HG03280 (cell line): Measurements from ENCODE around the gene HAGH.
"Not testable (repeated sequence)": the region's sequence is repeated elsewhere in the genome, so short reads cannot be mapped to it uniquely, and the experiment has no call there.

ENCODE experiments used
- ATAC-seq: cut with Tn5 transposase; IDR thresholded peaks from one replicate; pipeline ENCODE4 v1.9.1; 2021; ENCODE audit warnings: mild to moderate bottlenecking, moderate library complexity; ENCODE audit not compliant: unreplicated experiment

HAGH gene

DNA sequence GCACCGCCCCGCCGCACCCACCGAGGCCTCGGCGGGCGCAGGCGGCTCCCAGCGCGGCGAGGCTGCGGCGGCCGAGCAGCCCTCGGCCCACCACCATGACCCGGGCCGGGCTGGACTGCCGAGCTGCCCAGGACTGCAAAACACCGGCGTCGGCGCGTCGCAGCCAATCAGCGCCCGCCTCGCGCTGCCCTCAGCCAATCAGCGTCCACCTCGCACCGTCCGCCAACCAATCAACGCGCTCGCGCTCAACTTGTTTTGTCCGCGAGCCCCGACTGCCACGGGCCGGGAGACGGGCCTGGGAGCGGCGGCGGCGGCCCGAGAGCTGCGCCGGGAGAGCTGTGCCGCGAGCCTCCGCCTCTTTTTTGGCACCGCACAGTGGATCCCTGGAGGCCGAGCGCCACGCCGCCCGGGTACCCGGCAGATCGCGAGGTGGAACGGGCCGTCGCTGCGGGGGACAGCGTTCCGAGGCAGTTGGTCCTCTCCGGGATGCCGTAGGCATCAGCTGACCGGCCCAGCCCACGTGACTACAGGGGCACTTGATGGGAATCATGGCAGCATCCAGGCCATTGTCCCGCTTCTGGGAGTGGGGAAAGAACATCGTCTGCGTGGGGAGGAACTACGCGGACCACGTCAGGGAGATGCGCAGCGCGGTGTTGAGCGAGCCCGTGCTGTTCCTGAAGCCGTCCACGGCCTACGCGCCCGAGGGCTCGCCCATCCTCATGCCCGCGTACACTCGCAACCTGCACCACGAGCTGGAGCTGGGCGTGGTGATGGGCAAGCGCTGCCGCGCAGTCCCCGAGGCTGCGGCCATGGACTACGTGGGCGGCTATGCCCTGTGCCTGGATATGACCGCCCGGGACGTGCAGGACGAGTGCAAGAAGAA is at the start of gene HAGH, which contains the start of gene FAHD1:
HAGH (minus strand) TSS at position 135 of the 883 bp plus-strand sequence; CDS start at position 97, 38 bp downstream.
FAHD1 (plus strand) TSS at position 516 of the 883 bp plus-strand sequence; CDS start at position 549, 33 bp downstream.
- ATAC-seq: peak; percentile 81

DNA sequence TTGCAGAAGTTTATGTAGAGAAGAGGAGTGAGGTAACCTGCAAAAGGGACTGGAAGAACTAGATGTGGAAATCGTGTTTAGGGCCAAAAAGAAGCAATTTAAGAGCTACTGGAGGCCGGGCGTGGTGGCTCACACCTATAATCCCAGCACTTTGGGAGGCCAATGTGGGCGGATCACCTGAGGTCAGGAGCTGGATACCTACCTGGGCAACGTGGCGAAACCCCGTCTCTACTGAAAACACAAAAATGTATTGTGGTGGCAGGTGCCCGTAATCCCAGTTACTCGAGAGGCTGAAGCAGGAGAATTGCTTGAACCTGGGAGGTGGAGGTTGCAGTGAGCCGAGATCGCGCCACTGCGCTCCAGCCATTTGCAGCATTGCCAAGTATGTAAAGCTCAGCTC is 49.4 kb upstream of the HAGH start:
- not testable (repeated sequence) for ATAC-seq

DNA sequence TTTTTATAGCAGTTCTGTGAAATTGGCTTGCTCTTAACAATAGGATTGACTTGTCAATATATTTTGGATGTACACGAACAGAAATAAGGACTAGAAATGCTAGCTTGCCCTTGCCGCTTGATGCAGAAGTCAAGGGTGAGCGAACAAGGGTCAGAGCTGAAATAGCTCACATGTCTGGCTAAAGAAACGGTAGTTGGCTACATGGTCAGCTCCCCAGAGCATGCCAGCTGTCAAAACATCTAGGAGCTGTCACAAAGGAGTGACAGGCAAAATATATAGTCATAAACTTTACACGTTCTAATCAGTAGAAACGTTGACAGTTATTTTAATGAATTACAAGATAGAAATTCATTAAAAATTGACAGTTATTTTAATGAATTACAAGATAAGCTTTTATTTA is 48.2 kb upstream of the HAGH start:
- ATAC-seq: no peak

DNA sequence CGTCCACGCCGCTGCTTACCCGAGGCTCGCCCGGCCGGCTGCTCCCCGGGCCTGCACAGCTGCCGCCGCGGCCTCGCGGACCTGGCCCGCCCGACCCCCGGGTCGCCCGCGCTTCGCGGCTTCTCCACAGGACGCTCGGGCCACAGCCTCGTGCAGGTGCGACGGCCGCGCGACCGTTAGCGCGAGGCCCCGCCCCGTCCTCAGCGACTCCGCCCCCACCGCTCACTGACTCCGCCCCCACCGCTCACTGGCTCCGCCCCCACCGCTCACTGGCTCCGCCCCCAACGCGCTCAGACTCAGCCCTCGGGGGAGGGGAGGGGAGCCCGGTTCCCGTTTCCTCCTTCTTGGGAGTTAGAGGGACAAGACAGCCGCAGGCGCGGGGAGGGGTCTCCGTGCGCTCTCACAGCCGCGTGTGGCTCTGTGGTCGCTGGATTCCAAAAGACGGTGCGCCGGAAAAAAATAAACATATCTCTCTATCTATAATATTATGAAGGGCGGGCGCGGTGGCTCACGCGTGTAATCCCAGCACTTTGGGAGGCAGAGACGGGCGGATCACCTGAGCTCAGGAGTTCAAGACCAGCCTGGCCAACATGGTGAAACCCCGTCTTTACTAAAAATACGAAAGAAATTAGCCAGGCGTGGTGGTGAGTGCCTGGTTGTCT is 45.5 kb upstream of the HAGH start, which contains the start of gene MEIOB:
MEIOB (minus strand) TSS at position 191 of the 662 bp plus-strand sequence. CDS start 3,989 bp downstream, outside the sequence.
- ATAC-seq: no peak

DNA sequence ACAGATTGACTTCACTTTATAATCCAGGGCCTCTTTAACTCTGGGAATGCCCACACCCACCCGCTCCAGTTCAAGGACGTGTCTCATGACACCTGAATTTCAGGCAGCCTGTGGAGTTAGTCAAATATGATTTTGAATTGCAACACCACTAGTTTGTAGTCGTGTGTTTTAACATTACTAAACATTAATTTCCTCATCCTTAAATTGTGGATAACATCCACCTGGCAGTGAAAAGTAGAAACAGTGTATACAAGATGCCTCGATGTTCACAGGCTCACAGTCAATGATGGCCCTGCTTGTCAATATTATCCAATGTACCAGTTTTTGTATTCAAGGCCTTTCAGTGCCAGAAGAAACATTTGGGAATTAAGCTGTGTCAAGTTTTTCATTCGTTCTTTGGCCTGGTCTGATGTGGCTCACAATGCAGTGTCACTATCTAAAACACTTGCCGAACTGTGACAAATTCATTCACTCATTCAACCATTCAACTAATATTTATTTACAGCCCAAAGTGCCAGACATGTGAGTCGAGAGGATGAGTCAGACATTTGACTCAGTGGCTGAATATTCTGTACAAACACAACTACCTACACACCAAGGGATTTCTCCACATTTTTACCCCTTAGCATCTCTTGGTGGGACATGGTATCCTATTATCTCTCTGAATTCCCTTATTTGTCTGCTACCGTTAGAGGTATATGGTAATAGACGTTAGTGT is 43.9 kb upstream of the HAGH start:
- ATAC-seq: no peak

DNA sequence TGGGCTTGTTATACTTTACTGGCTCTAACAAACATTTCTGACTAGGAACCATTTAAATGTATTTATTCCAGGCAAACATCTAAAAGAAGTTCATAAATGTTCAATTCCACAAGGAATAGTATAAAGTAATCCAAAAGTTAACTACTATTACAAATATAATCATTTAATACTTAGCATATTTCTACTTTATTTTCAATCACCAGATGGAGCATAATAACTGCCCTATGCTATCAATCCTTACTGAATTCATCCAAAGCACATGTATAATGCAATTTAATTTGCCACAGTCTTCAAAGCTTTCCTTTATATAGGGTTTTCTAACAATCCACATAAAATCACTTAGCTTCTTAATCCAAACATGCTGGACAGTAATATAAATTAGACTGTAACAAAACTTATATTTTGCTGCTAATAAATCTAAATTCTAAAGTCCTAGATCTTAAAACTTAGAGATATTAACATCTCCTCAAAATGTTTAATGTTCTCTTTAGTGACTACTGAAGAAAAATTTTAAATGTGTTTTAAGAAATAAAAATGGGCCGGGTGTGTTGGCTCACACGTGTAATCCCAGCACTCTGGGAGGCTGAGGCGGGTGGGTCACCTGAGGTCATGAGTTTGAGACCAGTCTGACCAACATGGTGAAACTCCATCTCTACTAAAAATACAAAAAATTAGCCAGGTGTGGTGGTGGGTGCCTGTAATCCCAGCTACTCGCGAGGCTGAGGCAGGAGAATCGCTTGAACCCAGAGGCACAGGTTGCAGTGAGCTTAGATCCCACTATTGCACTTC is 39.5 kb upstream of the HAGH start:
- no peak for ATAC-seq

DNA sequence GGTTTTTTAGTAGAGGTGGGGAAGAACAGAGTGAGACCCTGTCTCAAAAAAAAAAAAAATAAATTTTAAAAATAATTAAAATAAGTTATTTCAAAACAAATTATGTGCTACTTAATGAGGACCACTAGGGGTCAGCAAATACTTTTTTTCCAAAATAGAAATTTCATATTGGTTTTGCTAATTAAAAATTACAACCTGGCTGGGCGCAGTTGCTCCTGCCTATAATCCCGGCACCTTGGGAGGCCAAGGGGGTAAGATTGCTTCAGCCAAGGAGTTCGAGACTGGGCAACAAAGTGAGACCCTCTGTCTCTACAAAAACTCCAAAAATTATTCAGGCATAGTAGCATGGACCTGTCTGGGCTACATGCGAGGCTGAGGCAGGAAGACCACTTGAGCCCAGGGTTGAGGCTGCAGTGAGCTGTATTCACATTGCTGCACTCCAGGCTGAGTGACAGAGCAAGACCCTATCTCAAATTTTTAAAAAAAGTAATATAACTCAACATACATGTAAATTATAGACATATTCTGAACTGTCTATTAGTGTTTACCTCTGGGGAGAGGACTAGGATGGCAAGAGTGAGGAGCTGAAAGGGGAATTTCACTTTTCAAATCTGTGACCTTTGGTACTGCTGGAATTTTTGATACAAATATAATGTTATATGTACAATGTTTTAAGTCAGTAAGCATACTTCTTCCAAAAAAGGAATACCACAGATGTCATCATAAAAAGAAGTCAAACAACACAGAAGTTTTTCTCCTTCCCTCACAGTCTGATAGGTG is 37.2 kb upstream of the HAGH start:
- ATAC-seq: no peak

DNA sequence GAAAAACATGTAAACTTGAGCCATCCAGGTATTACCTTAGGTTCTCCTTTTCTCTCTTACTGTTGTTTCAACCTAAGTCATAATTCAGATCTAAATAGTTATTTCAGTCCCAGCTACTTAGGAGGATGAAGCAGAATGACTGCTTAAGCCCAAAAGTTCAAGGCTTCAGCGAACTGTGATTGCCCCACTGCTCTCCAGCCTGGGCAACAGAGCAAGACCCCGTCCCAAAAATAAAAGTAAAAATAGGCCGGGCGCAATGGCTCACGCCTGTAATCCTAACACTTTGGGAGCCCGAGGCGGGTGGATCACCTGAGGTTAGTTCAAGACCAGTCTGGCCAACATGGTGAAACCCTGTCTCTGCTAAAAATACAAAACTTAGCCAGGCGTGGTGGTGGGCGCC is 35.8 kb upstream of the HAGH start:
- ATAC-seq: no peak

DNA sequence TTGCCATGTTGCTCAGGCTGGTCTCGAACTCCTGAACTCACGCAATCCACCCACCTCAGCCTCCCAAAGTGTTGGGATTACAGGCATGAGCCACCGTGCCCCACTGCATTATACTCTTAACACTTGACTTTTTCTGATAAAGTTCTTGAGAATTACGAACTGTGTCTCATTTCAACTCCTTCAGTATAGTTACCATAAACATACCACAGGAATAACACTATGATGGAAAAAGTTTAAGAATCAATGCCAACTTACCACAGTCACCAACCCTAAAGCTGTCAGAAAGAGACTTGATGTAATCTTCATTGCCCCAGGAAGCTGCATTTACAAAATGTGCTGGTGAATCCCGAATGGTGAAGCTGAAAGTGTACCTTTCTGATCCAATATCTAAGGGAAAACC is 35.1 kb upstream of the HAGH start:
- ATAC-seq: no peak

DNA sequence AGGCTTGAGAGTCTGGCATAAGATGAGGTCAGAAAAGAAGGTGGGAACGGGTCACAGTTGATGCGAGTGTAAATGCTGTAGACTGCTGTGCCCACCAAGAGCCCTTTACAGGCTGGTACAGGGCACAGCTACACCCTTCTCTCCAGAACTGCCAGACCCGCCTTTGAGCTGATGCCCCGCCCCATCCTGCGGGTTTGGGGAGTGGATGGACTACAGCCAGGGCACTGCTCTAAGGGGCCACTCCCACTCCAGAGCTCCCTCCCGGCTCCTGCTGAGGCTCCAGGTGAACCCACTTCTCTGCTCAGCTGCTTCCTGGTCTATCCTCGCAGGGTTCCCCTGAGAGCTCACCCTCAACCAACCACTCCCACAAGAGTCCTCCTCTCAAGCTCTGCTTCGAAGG is 33.0 kb upstream of the HAGH start:
- ATAC-seq: no peak

DNA sequence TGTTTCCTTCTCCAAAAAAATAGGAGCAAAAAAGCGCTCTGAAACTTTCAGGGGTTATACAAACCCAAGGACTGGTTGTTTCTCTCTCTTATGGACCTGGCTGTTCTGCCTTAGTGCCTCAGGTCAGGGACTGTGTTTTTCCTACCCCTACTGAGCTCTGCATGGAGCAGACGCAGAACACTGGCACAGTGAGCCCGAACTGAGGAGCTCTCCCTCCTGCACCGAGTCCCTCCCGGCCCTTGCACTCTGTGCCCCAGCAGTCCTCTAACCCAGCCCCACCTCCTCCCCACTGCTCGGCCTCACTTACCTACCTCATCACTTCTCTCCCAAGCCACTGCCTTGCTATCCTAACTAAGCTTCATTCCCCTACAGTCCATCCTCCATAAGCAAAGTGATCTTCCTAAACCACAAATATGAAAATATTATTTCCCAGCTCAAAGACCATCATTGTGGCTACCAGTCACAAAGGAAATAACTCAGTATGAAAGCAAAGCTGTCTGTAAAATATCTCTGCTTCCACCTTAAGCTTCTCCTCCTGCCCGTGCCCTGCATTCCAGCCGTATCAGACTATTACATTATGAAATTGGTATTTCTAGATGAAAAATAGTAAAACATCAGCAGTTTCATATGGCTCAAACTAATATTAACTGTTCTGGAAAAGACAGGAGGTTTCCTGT is 31.7 kb upstream of the HAGH start:
- ATAC-seq: no peak

DNA sequence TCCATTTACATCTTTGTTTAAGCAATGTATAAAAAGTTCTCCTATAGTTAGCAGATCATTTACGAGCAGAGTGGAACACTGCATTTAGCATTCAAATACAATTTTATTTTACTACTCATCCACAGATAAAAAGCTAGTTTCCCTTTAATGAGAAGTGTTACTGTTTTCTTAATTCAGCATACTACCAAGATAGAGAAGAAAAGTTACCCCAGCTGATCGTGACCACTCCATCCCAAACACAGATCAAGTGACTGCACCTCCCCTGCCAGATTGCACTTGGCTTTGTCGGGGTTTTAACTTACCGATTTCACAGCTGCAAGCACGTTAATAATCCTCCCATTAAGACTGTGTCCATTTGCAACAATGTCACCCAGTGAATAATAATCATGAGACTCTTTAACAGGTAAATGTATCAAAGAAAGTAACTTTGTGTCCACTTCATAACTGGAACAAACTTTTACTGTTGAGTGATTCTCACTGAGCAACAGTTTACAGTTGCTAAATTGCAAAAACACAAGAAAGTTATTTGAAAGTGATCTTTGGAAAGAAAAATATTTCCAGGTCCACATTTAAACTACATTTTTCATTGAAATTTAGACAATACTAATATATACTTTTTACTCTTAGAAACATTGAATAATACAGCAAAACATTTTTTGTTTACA is 30.9 kb upstream of the HAGH start:
- no peak for ATAC-seq

DNA sequence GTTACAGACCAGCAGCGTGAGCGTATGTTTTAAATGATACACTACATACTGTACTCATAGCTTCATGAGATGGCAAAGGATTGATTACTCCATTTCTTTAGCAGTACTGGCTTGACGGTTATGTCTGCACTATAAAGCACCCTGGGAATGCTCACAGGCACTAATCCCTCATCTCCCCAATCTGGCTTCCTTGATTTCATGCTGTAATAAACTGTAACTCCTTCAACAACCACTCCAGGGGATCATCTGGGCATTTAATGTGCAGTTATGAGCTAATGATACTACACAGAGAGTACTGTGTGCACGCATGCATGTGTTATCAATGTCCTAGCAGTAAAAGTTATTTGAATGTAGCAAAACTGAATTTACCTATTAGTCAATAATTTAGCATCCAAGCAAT is 25.2 kb upstream of the HAGH start:
- no peak for ATAC-seq

DNA sequence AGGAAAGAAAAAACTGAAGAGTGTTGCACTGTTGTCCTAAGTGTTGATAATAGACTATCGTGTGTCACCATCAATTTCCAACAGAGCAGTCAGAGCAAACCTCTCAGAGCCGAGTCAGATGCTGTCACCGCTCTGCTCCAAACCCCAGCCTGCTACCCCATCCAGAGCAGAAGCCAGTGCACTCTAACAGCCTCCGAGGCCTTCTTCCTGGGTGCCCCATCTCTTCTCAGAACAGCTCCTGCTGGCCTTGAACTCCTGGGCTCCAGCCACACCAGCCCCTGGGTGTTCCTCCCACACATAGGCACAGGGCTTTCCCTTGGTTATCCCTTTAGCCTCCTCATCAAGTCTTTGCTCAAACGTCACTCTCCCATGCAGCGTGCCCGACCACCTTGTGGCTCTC is 24.4 kb upstream of the HAGH start:
- no peak for ATAC-seq

DNA sequence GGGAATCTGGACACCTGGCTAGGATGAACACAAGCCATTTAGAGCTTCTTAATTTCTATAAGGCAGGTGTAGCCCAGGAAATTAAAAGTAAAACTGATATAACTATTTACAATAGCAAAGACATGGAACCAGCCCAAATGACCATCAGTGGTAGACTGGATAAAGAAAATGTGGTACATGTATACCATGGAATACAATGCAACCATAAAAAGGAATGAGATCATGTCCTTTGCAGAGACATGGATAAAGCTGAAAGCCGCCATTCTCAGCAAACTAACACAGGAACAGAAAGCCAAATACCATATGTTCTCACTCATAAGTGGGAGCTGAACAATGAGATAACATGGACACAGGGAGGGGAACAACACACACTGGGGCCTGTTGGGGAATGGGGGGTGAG is 19.8 kb upstream of the HAGH start:
- ATAC-seq: no peak

DNA sequence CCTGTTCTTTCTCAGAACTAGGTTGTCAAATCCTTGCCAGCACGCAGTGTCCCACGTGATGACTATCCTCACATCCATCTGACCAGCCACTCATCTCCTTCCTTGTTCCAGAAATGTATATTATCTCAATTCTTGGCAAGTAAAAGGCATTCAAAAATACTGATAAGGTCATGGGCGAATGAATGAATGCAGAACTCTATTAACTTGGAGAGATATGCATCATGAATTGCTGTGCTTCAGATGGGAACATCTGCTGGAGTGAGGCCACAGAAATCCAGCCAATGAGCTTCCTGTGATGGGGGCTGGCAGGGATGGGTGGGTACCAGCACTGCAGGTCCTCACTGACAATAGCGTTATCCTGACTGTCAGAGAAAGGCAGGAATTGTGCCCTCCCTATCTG is 19.4 kb upstream of the HAGH start:
- no peak for ATAC-seq

DNA sequence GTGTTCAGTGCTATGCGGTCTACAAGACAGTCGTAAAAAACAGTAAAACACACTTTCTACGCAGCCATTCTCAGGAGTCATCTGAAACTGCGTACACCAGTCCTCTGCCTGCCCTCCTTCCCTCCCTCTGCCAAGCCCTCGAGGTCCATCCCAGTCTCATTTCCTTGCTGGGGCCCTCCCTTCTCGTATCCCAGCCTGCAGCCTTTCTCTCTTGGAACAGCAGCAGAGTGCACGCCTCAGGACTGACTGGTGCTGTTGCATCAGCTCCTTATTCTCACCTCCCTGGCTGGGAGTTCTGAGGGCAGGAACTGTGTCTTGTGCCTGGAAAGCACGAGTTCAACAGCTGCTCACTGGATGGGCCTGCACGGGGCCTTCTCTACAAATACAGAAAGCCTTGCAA is 12.9 kb upstream of the HAGH start:
- ATAC-seq: no peak

DNA sequence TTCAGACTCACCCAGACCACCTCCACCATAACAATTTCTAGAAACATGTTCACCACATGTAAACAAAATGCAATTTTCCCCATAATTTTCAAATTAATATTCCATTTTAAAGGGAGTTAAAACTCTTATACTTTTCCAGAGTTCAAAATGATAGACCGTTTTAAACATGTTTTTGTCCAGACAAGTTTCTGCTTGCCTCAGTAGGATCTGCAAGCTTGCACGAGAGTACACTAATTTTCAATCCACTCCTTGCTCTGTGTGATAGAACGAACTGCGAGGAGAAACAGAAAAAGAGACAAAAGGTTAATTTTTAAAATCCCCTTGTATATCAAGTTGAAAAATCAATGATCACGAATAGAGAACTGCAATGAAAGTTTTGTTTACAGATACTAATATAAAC is 7.5 kb upstream of the HAGH start:
- no peak for ATAC-seq
